PC-3 (cell line): ENCODE measurements around the gene MAPK12. TPM values are rescaled to one million over a fixed set of nuclear protein-coding genes. Genes with fewer than 3 reads are reported as not detected.

Source experiments
- ATAC-seq: fragments of 200-7000 bp; cut with Tn5 transposase; 2 replicates; pipeline ENCODE4 v1.9.1; 2020; ENCODE audit warnings: mild to moderate bottlenecking, moderate library complexity
- BruUV-seq: library from RNA; stranded (reverse); fragments of 400-500 nt; replicated peaks from 2 replicates; lab custom pipeline; 2021; lab: Mats Ljungman, UMichigan
- CTCF ChIA-PET: fragments of 300-600 bp; sonication (Branson Sonifier 250); formaldehyde crosslinking; loops from one replicate; lab custom pipeline; 2022; ENCODE audit warnings: antibody characterized with exemption; lab: Charles Lee
- POLR2A ChIA-PET: fragments of 300-600 bp; sonication (Branson Sonifier 250); formaldehyde crosslinking; loops from one replicate; lab custom pipeline; 2022; ENCODE audit warnings: antibody characterized with exemption; ENCODE audit not compliant: unreplicated experiment; lab: Charles Lee
- DNase-seq: peaks from one replicate; pipeline ENCODE4 v3.0.0-alpha.2; 2015
- H2AFZ ChIP-seq: fragments of 300-600 bp; sonication (generic); 2 replicates; pipeline ENCODE4 v1.6.0; 2016; ENCODE audit warnings: antibody characterized with exemption, low read length
- H3F3A ChIP-seq: fragments of 300-600 bp; sonication (generic); one replicate; pipeline ENCODE4 v1.6.0; 2017; ENCODE audit warnings: antibody characterized with exemption, low read length, control low read depth, mild to moderate bottlenecking; ENCODE audit not compliant: unreplicated experiment
- H3K27ac ChIP-seq: fragments of 300-600 bp; sonication (generic); 2 replicates; pipeline ENCODE4 v1.5.1; 2016; ENCODE audit warnings: mild to moderate bottlenecking, low read length
- H3K27me3 ChIP-seq: fragments of 300-600 bp; sonication (generic); 2 replicates; pipeline ENCODE4 v1.6.1; 2016; ENCODE audit warnings: low read length, mixed read lengths
- H3K36me3 ChIP-seq: fragments of 300-600 bp; sonication (generic); 2 replicates; pipeline ENCODE4 v1.6.1; 2016; ENCODE audit warnings: low read depth, mixed run types, low read length, mixed read lengths
- H3K4me1 ChIP-seq: fragments of 300-600 bp; sonication (generic); 2 replicates; pipeline ENCODE4 v1.5.1; 2016; ENCODE audit warnings: low read length; ENCODE audit not compliant: insufficient read depth
- H3K4me2 ChIP-seq: fragments of 300-600 bp; sonication (generic); 2 replicates; pipeline ENCODE4 v1.6.0; 2016; ENCODE audit warnings: low read length
- H3K4me3 ChIP-seq: fragments of 300-600 bp; sonication (generic); 2 replicates; pipeline ENCODE4 v1.5.1; 2016; ENCODE audit warnings: mild to moderate bottlenecking, low read length, mixed read lengths
- H3K79me2 ChIP-seq: fragments of 300-600 bp; sonication (generic); 2 replicates; pipeline ENCODE4 v1.6.1; 2017; ENCODE audit warnings: low read length, mixed read lengths
- H3K9ac ChIP-seq: fragments of 300-600 bp; sonication (generic); 2 replicates; pipeline ENCODE4 v1.6.0; 2016; ENCODE audit warnings: mild to moderate bottlenecking, low read length
- H3K9me2 ChIP-seq: fragments of 300-600 bp; sonication (generic); replicated peaks from 2 replicates; pipeline ENCODE4 v1.6.1; 2016; ENCODE audit warnings: mixed run types, low read length, mixed read lengths
- H3K9me3 ChIP-seq: fragments of 300-600 bp; sonication (generic); 2 replicates; pipeline ENCODE4 v1.6.1; 2016; ENCODE audit warnings: low read length, mixed read lengths
- H4K20me1 ChIP-seq: fragments of 300-600 bp; sonication (generic); 2 replicates; pipeline ENCODE4 v1.6.1; 2016; ENCODE audit warnings: low read length, mixed read lengths
- EZH2 ChIP-seq: fragments of 300-600 bp; sonication (generic); IDR thresholded peaks from one replicate; pipeline ENCODE4 v1.6.1; 2017; ENCODE audit warnings: antibody characterized with exemption, mild to moderate bottlenecking, low read length; ENCODE audit not compliant: unreplicated experiment
- EZH2phosphoT487 ChIP-seq: fragments of 300-600 bp; sonication (generic); IDR thresholded peaks from 2 replicates; pipeline ENCODE4 v1.6.1; 2018; ENCODE audit warnings: mild to moderate bottlenecking, antibody characterized with exemption, low read length, borderline replicate concordance
- intact Hi-C: fragments of 100-400 bp; cut with micrococcal nuclease; formaldehyde crosslinking; loops from 2 replicates; pipeline ENCODE4 v1.9.0; 2023
- total RNA-seq: library from RNA; depleted of rRNA; stranded (reverse); fragments of >200 nt; gene quantifications from 2 replicates; pipeline ENCODE4 v1.2.3, GENCODE V29; 2014
- TF ChIP-seq, protein P1 (sequence below): fragments of 300-600 bp; sonication (generic); conservative IDR thresholded peaks from 2 replicates; pipeline ENCODE4 v1.5.1; 2017; ENCODE audit warnings: antibody characterized with exemption, low read depth, mild to moderate bottlenecking, low read length

MAPK12 gene
- total RNA-seq, 1 experiment from 2014 or later: 22.4 TPM

DNA sequence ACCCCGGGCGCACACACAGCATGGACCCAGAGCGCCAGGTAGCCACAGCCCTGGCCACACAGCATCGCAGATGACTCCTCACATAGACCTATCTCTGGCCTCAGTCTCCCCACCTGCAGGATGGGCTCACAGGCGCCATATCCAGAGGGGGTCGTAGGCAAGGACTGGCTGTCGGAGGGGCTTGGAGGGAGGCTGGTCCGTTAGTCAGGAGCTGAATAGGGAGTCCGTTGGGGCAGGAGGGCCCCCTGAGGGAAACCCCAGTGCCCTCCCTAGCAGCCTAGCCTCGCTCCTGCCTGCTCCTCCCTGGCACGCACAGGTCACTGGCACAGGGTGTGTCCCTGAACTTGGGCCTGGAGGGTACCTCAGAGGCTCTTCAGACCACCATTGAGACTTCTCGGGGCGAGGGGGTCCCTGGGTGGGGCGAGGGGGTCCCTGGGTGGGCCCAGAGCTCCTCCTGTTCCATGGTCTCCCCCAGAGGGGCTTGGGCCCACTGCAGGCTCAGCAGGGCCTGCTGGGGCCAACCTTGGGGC lies 44.0 kb upstream of the MAPK12 start:
- Histone ChIP-seq H3K27me3 (no peaks in the 10 kb centered on the region), H3K36me3 (no peaks in the 10 kb centered on the region), H3K9ac (peak overlapping the region; percentile 94), H3K27ac (peak overlapping the region; percentile 99), H3K4me3 (peak overlapping the region; percentile 88), H3K4me1 (peaks cover 42% of the 10 kb centered on the region), H3K9me3 (no peaks in the 10 kb centered on the region), H3K79me2 (peaks cover 64% of the 10 kb centered on the region), H3K9me2 (no peaks in the 10 kb centered on the region), H4K20me1 (0 out of 2 replicates have a peak, but pooled peaks cover 4% of the 10 kb centered on the region), H3K4me2 (peak overlapping the region; percentile 99), H3F3A (peaks cover 3% of the 10 kb centered on the region), H2AFZ (no peak overlapping the region)
- ChIA-PET CTCF (interaction anchor here (0.7 to 1.0 kb wide), 3 partner anchors 12 to 54 kb away, joined by 3 to 4 read pairs (median 3); partner anchors contain the start of gene HDAC10), POLR2A (no interaction called here)
- TF ChIP-seq, protein P1, sequence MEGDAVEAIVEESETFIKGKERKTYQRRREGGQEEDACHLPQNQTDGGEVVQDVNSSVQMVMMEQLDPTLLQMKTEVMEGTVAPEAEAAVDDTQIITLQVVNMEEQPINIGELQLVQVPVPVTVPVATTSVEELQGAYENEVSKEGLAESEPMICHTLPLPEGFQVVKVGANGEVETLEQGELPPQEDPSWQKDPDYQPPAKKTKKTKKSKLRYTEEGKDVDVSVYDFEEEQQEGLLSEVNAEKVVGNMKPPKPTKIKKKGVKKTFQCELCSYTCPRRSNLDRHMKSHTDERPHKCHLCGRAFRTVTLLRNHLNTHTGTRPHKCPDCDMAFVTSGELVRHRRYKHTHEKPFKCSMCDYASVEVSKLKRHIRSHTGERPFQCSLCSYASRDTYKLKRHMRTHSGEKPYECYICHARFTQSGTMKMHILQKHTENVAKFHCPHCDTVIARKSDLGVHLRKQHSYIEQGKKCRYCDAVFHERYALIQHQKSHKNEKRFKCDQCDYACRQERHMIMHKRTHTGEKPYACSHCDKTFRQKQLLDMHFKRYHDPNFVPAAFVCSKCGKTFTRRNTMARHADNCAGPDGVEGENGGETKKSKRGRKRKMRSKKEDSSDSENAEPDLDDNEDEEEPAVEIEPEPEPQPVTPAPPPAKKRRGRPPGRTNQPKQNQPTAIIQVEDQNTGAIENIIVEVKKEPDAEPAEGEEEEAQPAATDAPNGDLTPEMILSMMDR: no peak
- no peak for TF ChIP-seq EZH2
- TF ChIP-seq EZH2phosphoT487: no peak
- intact Hi-C loops: no loop called here
- ATAC-seq (peak; percentile 16), DNase-seq (no peak)
- BruUV-seq: no TSS peak

DNA sequence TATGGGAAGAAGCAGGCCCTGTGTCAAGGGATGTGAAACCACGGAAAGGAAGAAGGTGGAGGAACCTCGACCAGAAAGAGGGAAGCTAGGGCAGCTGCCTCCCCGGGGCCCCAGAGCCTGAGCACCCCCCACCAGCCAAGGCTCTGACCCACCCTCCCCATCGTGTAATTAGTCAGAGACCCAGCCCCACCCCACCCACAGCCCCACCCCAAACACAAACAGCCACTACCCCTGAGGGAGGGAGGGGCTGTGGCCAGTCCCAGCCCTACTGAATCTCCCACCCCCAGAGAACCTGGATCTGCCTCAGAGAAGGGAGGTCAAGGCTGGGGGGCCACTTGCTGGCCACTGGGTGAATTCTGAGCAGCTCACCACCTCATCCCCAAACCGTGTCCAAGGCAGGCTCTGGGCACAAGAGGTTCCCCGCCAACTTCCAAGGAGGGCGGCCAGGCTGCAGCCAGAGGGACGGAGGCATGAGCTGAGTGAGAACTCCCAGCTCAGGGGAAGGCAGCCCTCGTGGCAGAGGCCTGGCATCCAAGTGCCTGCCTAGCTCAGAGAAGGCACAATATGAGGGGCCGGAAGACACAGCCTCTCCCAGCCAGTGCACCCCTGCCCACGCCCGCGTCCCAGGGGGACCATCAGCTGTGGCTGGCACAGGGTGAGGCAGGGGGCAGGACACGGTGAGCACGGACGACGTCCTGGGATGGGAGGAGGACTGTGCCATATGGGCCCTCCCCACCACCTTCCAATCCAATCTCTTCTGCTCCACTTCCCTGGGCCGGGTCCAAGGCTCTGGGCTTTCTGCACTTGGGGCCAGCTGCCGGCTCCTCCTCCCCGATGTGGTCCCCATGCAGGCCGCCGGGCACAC lies 43.3 kb upstream of the MAPK12 start:
- Histone ChIP-seq H3K27ac (peak overlapping the region; percentile 99), H3F3A (peaks cover 3% of the 10 kb centered on the region), H4K20me1 (0 out of 2 replicates have a peak, but pooled peaks cover 4% of the 10 kb centered on the region), H3K4me3 (peak overlapping the region; percentile 88), H3K79me2 (peaks cover 69% of the 10 kb centered on the region), H3K4me1 (peaks cover 42% of the 10 kb centered on the region), H3K9me3 (no peaks in the 10 kb centered on the region), H3K4me2 (peak overlapping the region; percentile 99), H3K27me3 (no peaks in the 10 kb centered on the region), H3K36me3 (no peaks in the 10 kb centered on the region), H2AFZ (no peak overlapping the region), H3K9ac (peak overlapping the region; percentile 94), H3K9me2 (no peaks in the 10 kb centered on the region)
- ATAC-seq (peak; percentile 25), DNase-seq (peak; percentile 66)
- intact Hi-C loops: loop anchor here (1.0 kb wide), 1 partner anchor 22 kb away; no protein-coding TSS in a partner anchor
- POLR2A ChIA-PET: no interaction called here
- BruUV-seq: TSS peak; percentile 79
- CTCF ChIA-PET: interaction anchor here (0.7 to 1.0 kb wide), 3 partner anchors 11 to 54 kb away, joined by 3 to 4 read pairs (median 3); partner anchors contain the start of gene HDAC10
- no peak for TF ChIP-seq EZH2phosphoT487
- no peak for TF ChIP-seq EZH2
- TF ChIP-seq, protein P1: no peak
